Measurements from ENCODE around the gene PARP8.

Gene PARP8

GRCh38 chr5:50711280-50711679 is 44.8 kb downstream of the PARP8 start:
- Histone ChIP-seq H3K27ac (peak overlapping the region; percentile 61), H3K9me3 (no peaks in the 10 kb centered on the region), H3K36me3 (no peaks in the 10 kb centered on the region), H3K27me3 (no peaks in the 10 kb centered on the region), H3K4me3 (ENCODE audit: low read depth in 1 of 2, low read length in 1 of 2) (no peak overlapping the region), H3K4me1 (ENCODE audit: control insufficient read depth in 1 of 2, insufficient read depth in 1 of 2, low read depth in 1 of 2, low read length in 1 of 2) (peaks cover 30 to 50% of the 10 kb centered on the region in 2 experiments)
- no peak for TF ChIP-seq CTCF (IDR thresholded peaks at IDR 0.05)

- Histone ChIP-seq H3K4me1 (ENCODE audit: control insufficient read depth in 1 of 2, insufficient read depth in 1 of 2, low read depth in 1 of 2, low read length in 1 of 2) (peaks cover 37 to 61% of the 10 kb centered on the region in 2 experiments), H3K9me3 (no peaks in the 10 kb centered on the region), H3K4me3 (ENCODE audit: low read depth in 1 of 2, low read length in 1 of 2) (no peak overlapping the region), H3K36me3 (no peaks in the 10 kb centered on the region), H3K27ac (peak overlapping the region; percentile 61), H3K27me3 (no peaks in the 10 kb centered on the region)
- no peak for TF ChIP-seq CTCF (IDR thresholded peaks at IDR 0.05)
Observed at GRCh38 chr5:50712479-50712878, 46.0 kb downstream of the PARP8 start.

- peaks cover 43 to 75% of the 10 kb centered on the region in 2 experiments for H3K4me1 ChIP-seq (ENCODE audit: control insufficient read depth in 1 of 2, insufficient read depth in 1 of 2, low read depth in 1 of 2, low read length in 1 of 2)
Observed at GRCh38 chr5:50715001-50715400, 48.6 kb downstream of the PARP8 start.

GRCh38 chr5:50716134-50716533 is 49.7 kb downstream of the PARP8 start:
- Histone ChIP-seq H3K27me3 (no peaks in the 10 kb centered on the region), H3K9me3 (no peaks in the 10 kb centered on the region), H3K36me3 (peaks cover 7% of the 10 kb centered on the region), H3K4me3 (ENCODE audit: low read depth in 1 of 2, low read length in 1 of 2) (no peak overlapping the region), H3K4me1 (ENCODE audit: control insufficient read depth in 1 of 2, insufficient read depth in 1 of 2, low read depth in 1 of 2, low read length in 1 of 2) (peaks cover 36 to 63% of the 10 kb centered on the region in 2 experiments), H3K27ac (peak overlapping the region; percentile 78)
- TF ChIP-seq CTCF (IDR thresholded peaks at IDR 0.05), result no peak

More at GRCh38 chr5:50715001-50715400, 48.6 kb downstream of the PARP8 start:
- Histone ChIP-seq H3K9me3 (no peaks in the 10 kb centered on the region), H3K4me3 (ENCODE audit: low read depth in 1 of 2, low read length in 1 of 2) (no peak overlapping the region), H3K27ac (no peak overlapping the region), H3K27me3 (no peaks in the 10 kb centered on the region), H3K36me3 (no peaks in the 10 kb centered on the region)
- no peak for TF ChIP-seq CTCF (IDR thresholded peaks at IDR 0.05)

- no peak for TF ChIP-seq CTCF (IDR thresholded peaks at IDR 0.05)
- H3K9me3 ChIP-seq, result no peaks in the 10 kb centered on the region
- peaks cover 9% of the 10 kb centered on the region for H3K36me3 ChIP-seq
- peaks cover 21 to 49% of the 10 kb centered on the region in 2 experiments for H3K4me1 ChIP-seq (ENCODE audit: control insufficient read depth in 1 of 2, insufficient read depth in 1 of 2, low read depth in 1 of 2, low read length in 1 of 2)
- no peaks in the 10 kb centered on the region for H3K27me3 ChIP-seq
- no peak overlapping the region for H3K4me3 ChIP-seq (ENCODE audit: low read depth in 1 of 2, low read length in 1 of 2)
- peak overlapping the region; percentile 78 for H3K27ac ChIP-seq
Observed at GRCh38 chr5:50717651-50718050, 51.2 kb downstream of the PARP8 start.

Measured in neutrophil (primary cell).